Activated CD4-positive, alpha-beta memory T cell treated with anti-CD3 and anti-CD28 coated beads for 36 hours (primary cell): Measurements from ENCODE around the gene WDR11. TPM values are rescaled to one million over a fixed set of nuclear protein-coding genes. Genes with fewer than 3 reads are reported as not detected.

Experiments
- CTCF ChIA-PET: fragments of 350-600 bp; sonication (Branson Sonifier 250); formaldehyde crosslinking; loops from one replicate; lab custom pipeline; 2021; ENCODE audit warnings: antibody characterized with exemption, inconsistent platforms; lab: Charles Lee
- POLR2A ChIA-PET: fragments of 350-600 bp; sonication (Branson Sonifier 250); formaldehyde crosslinking; loops from one replicate; lab custom pipeline; 2021; ENCODE audit warnings: antibody characterized with exemption; lab: Charles Lee
- DNase-seq: peaks from one replicate; pipeline ENCODE4 v3.0.0-alpha.2; 2020
- H3K27ac Mint-ChIP-seq: one replicate; pipeline ENCODE4 v1.8.0; 2021; ENCODE audit warnings: mixed read lengths
- H3K27me3 Mint-ChIP-seq: one replicate; pipeline ENCODE4 v1.8.0; 2021; ENCODE audit warnings: mixed read lengths
- H3K36me3 Mint-ChIP-seq: one replicate; pipeline ENCODE4 v1.8.0; 2021; ENCODE audit warnings: mixed read lengths
- H3K4me1 Mint-ChIP-seq: one replicate; pipeline ENCODE4 v1.8.0; 2021; ENCODE audit warnings: low read depth, mixed read lengths
- H3K4me3 Mint-ChIP-seq: one replicate; pipeline ENCODE4 v1.8.0; 2021; ENCODE audit warnings: mild to moderate bottlenecking, mixed read lengths
- H3K9me3 Mint-ChIP-seq: one replicate; pipeline ENCODE4 v1.8.0; 2021; ENCODE audit warnings: mixed read lengths
- intact Hi-C: fragments of 100-400 bp; cut with micrococcal nuclease; formaldehyde crosslinking; loops from one replicate; pipeline ENCODE4 v1.15.1; 2023
- total RNA-seq, 2 experiments: library from RNA; stranded (reverse); gene quantifications; one replicate each; pipeline ENCODE4 v1.2.3, GENCODE V29; 2021

WDR11 gene
- total RNA-seq, 2 experiments from 2014 or later, result 37.3 to 39.6 TPM

- H3K27me3 Mint-ChIP-seq, result peaks cover 36% of the 10 kb centered on the region
- no peak overlapping the region for H3K4me3 Mint-ChIP-seq
- DNase-seq, result peak; percentile 25
- ChIA-PET POLR2A (no interaction called here), CTCF (interaction anchor here (1.6 to 2.7 kb wide), 4 partner anchors 9 to 783 kb away, joined by 5 to 15 read pairs (median 9); no protein-coding TSS in a partner anchor)
- peaks cover 11% of the 10 kb centered on the region for H3K9me3 Mint-ChIP-seq
- H3K4me1 Mint-ChIP-seq, result peaks cover 7% of the 10 kb centered on the region
- H3K36me3 Mint-ChIP-seq, result no peaks in the 10 kb centered on the region
- no peak overlapping the region for H3K27ac Mint-ChIP-seq
- intact Hi-C loops, result no loop called here
These were observed 98.9 kb downstream of the WDR11 start for GRCh38 chr10:120950051-120950561.

DNA sequence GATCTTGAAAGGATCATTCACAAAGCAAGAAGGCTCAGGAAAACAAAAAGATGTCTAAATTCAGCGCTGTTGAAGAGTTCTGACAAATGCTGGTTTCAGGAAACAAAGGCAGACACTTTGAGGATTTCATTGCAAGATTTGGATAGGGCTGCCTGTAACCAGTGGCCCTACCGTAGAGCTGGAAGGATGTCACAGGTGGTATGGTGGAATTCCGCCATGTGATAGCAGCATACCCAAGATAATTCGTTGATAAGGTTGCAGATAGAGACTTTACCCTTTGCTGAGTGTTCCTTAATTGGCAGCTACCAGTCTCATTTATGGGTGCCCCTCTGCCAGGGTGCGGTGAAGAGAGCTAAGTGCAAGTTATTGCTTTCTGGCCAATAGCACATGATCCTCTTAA is 100.1 kb downstream of the WDR11 start:
- no peaks in the 10 kb centered on the region for H3K36me3 Mint-ChIP-seq
- H3K27me3 Mint-ChIP-seq, result peaks cover 40% of the 10 kb centered on the region
- ChIA-PET CTCF (interaction anchor here (1.0 kb wide), 1 partner anchor 783 kb away, joined by 3 read pairs; no protein-coding TSS in a partner anchor), POLR2A (no interaction called here)
- intact Hi-C loops, result no loop called here
- H3K4me1 Mint-ChIP-seq, result peaks cover 7% of the 10 kb centered on the region
- no peak for DNase-seq
- peaks cover 11% of the 10 kb centered on the region for H3K9me3 Mint-ChIP-seq
- no peak overlapping the region for H3K4me3 Mint-ChIP-seq
- H3K27ac Mint-ChIP-seq, result no peak overlapping the region

- Mint-ChIP-seq H3K4me3 (no peak overlapping the region), H3K9me3 (peaks cover 11% of the 10 kb centered on the region), H3K27me3 (peaks cover 31% of the 10 kb centered on the region), H3K36me3 (no peaks in the 10 kb centered on the region), H3K27ac (no peak overlapping the region), H3K4me1 (peaks cover 5% of the 10 kb centered on the region)
- no peak for DNase-seq
- intact Hi-C loops, result no loop called here
- ChIA-PET POLR2A (no interaction called here), CTCF (no interaction called here)
These were observed 102.7 kb downstream of the WDR11 start for GRCh38 chr10:120953897-120954296.
